Measurements from ENCODE around the gene COPG1. TPM values are rescaled to one million over a fixed set of nuclear protein-coding genes. Genes with fewer than 3 reads are reported as not detected.

Gene COPG1
- total RNA-seq, 1 experiment from 2014 or later = 225 TPM

GRCh38 chr3:129313665-129314385 lies 64.4 kb downstream of the COPG1 start:
- H3K27me3 ChIP-seq (ENCODE audit: control insufficient read depth, insufficient read depth, low read length) = no peaks in the 10 kb centered on the region
- no peaks in the 10 kb centered on the region; the same call in 1 of the 2 replicates for H3K36me3 ChIP-seq (ENCODE audit: control insufficient read depth, insufficient read depth, low read length)
- in situ Hi-C loops (cut with HindIII; ENCODE audit: low pct_unique_long_range_greater_than_20kb, low sequenced_read_pairs) = no loop called here
- intact Hi-C loops (cut with micrococcal nuclease; ENCODE audit: unreplicated experiment) = no loop called here
- H3K4me3 ChIP-seq (ENCODE audit: low read depth in 2 of 2, low read length in 2 of 2) = peak overlapping the region; percentile 92 to 95
- no TSS peak for BruUV-seq (replicated peaks)
- H3K27ac ChIP-seq (ENCODE audit: low read length) = peak overlapping the region; percentile 91
- H3K4me1 ChIP-seq (ENCODE audit: control insufficient read depth, insufficient read depth, low read length) = peaks cover 13% of the 10 kb centered on the region
- ATAC-seq = no peak
- no peak for DNase-seq (ENCODE audit: low read depth, low spot score)
- ChIA-PET CTCF (no interaction called here), POLR2A (interaction anchor here (0.9 kb wide), 1 partner anchor 245 kb away, joined by 3 read pairs; no protein-coding TSS in a partner anchor)
- TF ChIP-seq SIN3A (IDR thresholded peaks at IDR 0.05; ENCODE audit: borderline replicate concordance, insufficient read depth, low read depth, low read length) (0 out of 2 replicates have a peak, but pooled peaks have one; percentile 26), TCF7L2 (IDR thresholded peaks at IDR 0.05; ENCODE audit: low read depth, low read length) (no peak)
- no peaks in the 10 kb centered on the region for H3K9me3 ChIP-seq (ENCODE audit: control insufficient read depth, insufficient read depth, low read depth, low read length)

GRCh38 chr3:129314386-129315222 lies 65.2 kb downstream of the COPG1 start:
- POLR2A ChIA-PET = no interaction called here
- no peak for DNase-seq (ENCODE audit: low read depth, low spot score)
- Histone ChIP-seq H3K4me3 (ENCODE audit: low read depth in 2 of 2, low read length in 2 of 2) (peak overlapping the region; percentile 92 to 95), H3K4me1 (ENCODE audit: control insufficient read depth, insufficient read depth, low read length) (peaks cover 13% of the 10 kb centered on the region), H3K9me3 (ENCODE audit: control insufficient read depth, insufficient read depth, low read depth, low read length) (no peaks in the 10 kb centered on the region), H3K36me3 (ENCODE audit: control insufficient read depth, insufficient read depth, low read length) (no peaks in the 10 kb centered on the region; the same call in 1 of the 2 replicates), H3K27me3 (ENCODE audit: control insufficient read depth, insufficient read depth, low read length) (no peaks in the 10 kb centered on the region), H3K27ac (ENCODE audit: low read length) (peak overlapping the region; percentile 91)
- TF ChIP-seq REST (IDR thresholded peaks at IDR 0.05; ENCODE audit: insufficient read depth in 1 of 2, low read depth in 2 of 2, low read length in 1 of 2) (no peak), TCF7L2 (IDR thresholded peaks at IDR 0.05; ENCODE audit: low read depth, low read length) (no peak), SIN3A (IDR thresholded peaks at IDR 0.05; ENCODE audit: borderline replicate concordance, insufficient read depth, low read depth, low read length) (no peak), POLR2AphosphoS5 (IDR thresholded peaks at IDR 0.05; ENCODE audit: low read depth, low read length) (no peak; the same call in 1 of the 2 replicates)
- TF ChIP-seq, protein P1, sequence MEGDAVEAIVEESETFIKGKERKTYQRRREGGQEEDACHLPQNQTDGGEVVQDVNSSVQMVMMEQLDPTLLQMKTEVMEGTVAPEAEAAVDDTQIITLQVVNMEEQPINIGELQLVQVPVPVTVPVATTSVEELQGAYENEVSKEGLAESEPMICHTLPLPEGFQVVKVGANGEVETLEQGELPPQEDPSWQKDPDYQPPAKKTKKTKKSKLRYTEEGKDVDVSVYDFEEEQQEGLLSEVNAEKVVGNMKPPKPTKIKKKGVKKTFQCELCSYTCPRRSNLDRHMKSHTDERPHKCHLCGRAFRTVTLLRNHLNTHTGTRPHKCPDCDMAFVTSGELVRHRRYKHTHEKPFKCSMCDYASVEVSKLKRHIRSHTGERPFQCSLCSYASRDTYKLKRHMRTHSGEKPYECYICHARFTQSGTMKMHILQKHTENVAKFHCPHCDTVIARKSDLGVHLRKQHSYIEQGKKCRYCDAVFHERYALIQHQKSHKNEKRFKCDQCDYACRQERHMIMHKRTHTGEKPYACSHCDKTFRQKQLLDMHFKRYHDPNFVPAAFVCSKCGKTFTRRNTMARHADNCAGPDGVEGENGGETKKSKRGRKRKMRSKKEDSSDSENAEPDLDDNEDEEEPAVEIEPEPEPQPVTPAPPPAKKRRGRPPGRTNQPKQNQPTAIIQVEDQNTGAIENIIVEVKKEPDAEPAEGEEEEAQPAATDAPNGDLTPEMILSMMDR (IDR thresholded peaks at IDR 0.05) = no peak; the same call in 1 of the 2 replicates
- CTCF ChIA-PET = no interaction called here
- intact Hi-C loops (cut with micrococcal nuclease; ENCODE audit: unreplicated experiment) (no loop called here), in situ Hi-C loops (cut with HindIII; ENCODE audit: low pct_unique_long_range_greater_than_20kb, low sequenced_read_pairs) (no loop called here)
- BruUV-seq (replicated peaks) = no TSS peak
- peak; percentile 61 for ATAC-seq

All from Panc1 (cell line).